Measurements from ENCODE around the gene PNLIPRP1.

DNA sequence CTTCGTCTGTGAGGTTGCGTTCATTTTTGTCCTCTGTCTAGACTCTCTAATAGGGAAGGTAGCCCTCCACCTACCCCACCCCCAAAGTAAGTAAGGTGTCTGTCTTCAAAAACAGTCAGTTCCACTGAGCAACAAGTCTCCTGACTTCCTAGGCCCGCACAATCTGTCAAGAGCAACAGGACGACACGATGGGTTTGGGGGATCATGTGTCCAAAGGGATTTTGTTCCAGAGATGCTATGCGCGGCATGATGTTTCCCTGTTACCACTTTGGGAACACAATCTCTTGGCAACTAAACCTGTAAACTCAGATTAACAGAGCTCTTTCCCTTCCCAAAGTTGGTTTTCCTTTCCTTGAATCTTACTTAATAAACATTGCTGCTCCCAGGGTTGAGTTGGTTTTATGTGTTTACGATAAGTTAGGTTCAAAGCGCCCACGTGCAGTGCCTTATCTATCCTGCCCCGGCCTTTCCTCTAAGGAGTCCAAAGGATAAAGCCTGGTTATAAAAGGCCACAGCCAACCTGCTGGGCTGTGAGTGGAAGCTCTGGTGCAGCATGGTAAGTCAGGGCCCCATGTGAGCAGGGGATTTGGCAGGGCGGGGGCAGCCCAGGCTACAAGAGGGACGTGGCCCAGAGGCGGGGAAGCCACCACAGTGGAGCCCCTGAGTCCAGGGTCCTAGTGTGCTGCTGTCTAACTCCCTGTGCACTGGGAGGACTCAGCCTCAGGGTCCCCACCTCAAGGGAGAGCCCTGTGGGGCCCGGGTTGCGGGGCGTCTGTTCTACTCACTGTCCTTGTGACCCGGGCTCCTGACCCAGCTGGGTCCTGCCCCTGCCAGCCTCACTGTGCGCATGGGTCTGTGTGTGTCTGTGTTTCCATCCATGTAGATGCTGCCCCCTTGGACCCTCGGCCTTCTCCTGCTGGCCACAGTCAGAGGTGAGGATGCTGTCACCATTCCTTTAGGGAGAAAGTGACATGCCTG is 30.0 kb downstream of the PNLIPRP1 start, which contains the start of gene PNLIPRP2:
- TF ChIP-seq CTCF (conservative IDR thresholded peaks at IDR 0.05; ENCODE audit: low read depth, low read length) (no peak), RAD21 (IDR thresholded peaks at IDR 0.05; ENCODE audit: low read length) (no peak), POLR2A (IDR thresholded peaks at IDR 0.05; ENCODE audit: low read depth, low read length) (no peak), RCOR1 (IDR thresholded peaks at IDR 0.05; ENCODE audit: insufficient replicate concordance, low read length) (no peak), BHLHE40 (IDR thresholded peaks at IDR 0.05; ENCODE audit: low read depth, low read length) (no peak), MXI1 (IDR thresholded peaks at IDR 0.05; ENCODE audit: borderline replicate concordance, low read depth, low read length) (no peak), CEBPB (IDR thresholded peaks at IDR 0.05; ENCODE audit: low read depth, low read length) (no peak)
- TF ChIP-seq, protein P1, sequence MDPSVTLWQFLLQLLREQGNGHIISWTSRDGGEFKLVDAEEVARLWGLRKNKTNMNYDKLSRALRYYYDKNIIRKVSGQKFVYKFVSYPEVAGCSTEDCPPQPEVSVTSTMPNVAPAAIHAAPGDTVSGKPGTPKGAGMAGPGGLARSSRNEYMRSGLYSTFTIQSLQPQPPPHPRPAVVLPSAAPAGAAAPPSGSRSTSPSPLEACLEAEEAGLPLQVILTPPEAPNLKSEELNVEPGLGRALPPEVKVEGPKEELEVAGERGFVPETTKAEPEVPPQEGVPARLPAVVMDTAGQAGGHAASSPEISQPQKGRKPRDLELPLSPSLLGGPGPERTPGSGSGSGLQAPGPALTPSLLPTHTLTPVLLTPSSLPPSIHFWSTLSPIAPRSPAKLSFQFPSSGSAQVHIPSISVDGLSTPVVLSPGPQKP (IDR thresholded peaks at IDR 0.05; ENCODE audit: borderline replicate concordance, low read depth, low read length), result no peak

Measured in IMR-90 (cell line).